Fibroblast of the aortic adventitia (primary cell): ENCODE measurements around the gene SLC2A4. TPM values are rescaled to one million over a fixed set of nuclear protein-coding genes. Genes with fewer than 3 reads are reported as not detected.

Experiments
- DNase-seq: peaks from one replicate; pipeline ENCODE4 v3.0.0-alpha.2; 2010; ENCODE audit warnings: low read depth
- H3K4me3 ChIP-seq: 2 replicates; pipeline ENCODE4 v1.5.1; 2011; ENCODE audit warnings: low read depth, mild to moderate bottlenecking, control low read depth, low read length, moderate library complexity
- CTCF ChIP-seq: IDR thresholded peaks from 2 replicates; pipeline ENCODE4 v1.5.1; 2011; ENCODE audit warnings: mild to moderate bottlenecking, low read length, control low read depth, inconsistent platforms; ENCODE audit not compliant: insufficient read depth
- total RNA-seq: library from RNA; depleted of rRNA; stranded (reverse); fragments of >200 nt; gene quantifications from 2 replicates; pipeline ENCODE4 v1.2.3, GENCODE V29; 2012; ENCODE audit warnings: low replicate concordance

Gene SLC2A4
- 0.18 TPM in 1 of 2 replicates, not detected in the other for total RNA-seq

GRCh38 chr17:7281074-7281952 lies at the start of gene SLC2A4:
SLC2A4 (plus strand) TSS chr17:7281718; CDS start chr17:7281935, 217 bp downstream.
- DNase-seq = peak; percentile 90
- peak within 1 kb of the TSS; percentile 59 for H3K4me3 ChIP-seq
- TF ChIP-seq CTCF = no peak

DNA sequence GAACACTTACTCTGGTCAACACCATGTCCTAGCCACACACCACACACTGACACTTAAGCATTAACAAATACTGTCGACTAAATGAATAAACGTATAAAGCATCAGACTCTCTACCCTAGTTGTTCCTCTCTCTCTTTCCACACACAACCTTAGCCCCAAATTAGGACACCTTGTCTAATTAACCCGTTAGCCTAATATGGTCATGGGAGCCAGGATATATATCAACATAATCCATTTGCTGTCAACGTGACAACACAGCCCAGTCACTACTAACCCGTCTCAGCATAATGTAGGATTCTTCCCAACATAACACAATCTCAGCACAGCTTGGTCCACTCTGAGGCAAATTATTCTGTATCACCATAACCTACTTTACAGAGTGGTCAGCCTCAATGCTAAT lies 49.4 kb upstream of the SLC2A4 start:
- no peak for TF ChIP-seq CTCF
- H3K4me3 ChIP-seq = peak overlapping the region; percentile 55

DNA sequence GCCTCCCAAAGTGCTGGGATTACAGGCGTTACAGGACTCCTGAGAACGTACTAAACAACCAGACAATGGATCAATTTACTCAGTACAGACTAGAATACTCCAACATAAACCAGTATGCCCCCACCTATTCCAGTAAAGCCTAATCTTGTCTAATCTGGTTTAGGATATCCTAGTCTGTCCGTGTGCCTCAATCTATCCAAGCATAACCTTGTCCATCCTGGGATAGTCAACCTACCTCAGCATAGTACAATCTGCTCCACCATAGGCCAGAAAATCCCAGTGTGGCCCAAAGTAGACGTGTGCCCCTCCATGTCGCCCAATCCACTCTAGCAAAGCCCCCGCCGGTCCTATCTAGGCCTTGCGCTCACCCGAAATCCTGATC lies 47.8 kb upstream of the SLC2A4 start:
- TF ChIP-seq CTCF = no peak
- no peak for DNase-seq
- H3K4me3 ChIP-seq = peak overlapping the region; percentile 94

More for the DNA sequence above, 49.4 kb upstream of the SLC2A4 start:
- no peak for DNase-seq

GRCh38 chr17:7234083-7234951 lies 47.2 kb upstream of the SLC2A4 start, which contains the start of gene DVL2:
DVL2 (minus strand) TSS chr17:7234517; CDS start chr17:7234262, 255 bp downstream.
- no peak for TF ChIP-seq CTCF
- peak; percentile 93 for DNase-seq
- H3K4me3 ChIP-seq = peak within 1 kb of the TSS; percentile 94

DNA sequence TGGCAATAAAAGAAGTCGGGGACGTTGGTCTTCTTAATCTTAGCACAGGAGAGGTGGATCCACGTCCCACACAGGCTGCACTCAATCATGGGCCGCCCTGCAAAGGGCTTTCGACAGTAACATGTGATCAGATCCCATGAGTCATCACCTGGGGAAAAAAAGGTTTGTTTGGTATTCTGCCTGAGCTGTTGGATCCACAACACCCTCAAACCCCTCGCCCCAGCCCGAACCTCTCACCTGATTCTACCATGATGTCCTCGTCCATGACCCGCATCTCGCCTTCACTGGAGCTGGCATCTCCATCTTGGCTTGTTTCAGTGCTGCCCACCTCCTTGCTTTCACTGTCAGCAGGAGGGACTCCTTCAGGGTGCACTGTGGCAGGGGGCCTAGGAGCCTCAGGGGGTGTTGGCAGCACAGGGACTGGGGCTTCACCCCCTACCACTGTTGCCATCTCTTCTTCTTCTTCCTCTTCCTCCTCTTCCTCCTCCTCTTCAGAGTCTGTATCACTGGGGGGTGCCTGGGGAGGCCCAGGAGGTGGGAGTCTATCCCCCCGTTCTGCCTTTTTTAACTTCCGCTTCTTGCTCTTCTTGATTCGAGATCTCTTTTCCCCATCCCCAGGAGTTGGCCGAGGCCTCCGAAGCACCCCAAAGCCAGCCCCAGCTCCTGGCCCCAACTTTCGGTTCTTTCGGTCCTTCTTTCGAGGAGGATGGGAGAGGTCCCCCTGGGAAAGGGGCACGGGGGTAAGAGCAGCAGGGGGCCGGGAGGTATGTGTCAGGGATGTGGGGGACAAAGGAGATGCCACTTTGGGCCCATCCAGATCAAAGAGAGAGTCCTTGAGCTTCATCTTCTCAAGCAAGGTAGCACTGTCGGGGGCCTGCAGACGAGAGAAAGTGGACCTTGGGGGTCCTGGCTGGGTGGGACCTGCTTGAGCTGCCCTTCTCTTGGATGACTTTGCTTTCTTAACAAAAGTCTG lies 45.5 kb upstream of the SLC2A4 start:
- no peak overlapping the region for H3K4me3 ChIP-seq
- DNase-seq = no peak
- TF ChIP-seq CTCF = no peak

DNA sequence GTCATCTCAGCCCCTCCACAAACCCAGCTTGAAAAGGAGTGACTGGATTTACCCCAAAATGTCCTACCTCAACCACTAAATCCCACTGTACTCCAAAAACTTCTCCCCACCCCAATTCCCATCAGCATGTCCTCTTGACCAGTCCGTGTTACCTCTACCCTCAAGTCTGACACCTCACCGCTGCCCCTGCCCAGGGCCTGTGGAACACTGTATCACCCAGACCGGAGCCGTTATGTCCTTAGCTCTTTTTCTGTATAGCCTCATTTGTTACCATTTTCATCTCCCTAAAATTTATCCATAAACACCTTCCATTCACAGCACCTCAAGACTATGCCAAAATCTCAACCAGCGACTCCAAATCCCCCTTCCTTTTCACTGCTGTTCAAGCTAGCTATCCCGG lies 44.7 kb upstream of the SLC2A4 start:
- no peak for TF ChIP-seq CTCF
- H3K4me3 ChIP-seq = peak overlapping the region; percentile 89
- DNase-seq = no peak
